Neuron (in vitro differentiated cells): ENCODE results near the gene C1orf52.
A peak's percentile ranks its signal among the peaks of the same experiment; 100 is the strongest.
"Not testable (repeated sequence)": the region's sequence is repeated elsewhere in the genome, so short reads cannot be mapped to it uniquely, and the experiment has no call there.

Experiments
- H2AFZ ChIP-seq: one replicate; pipeline ENCODE4 v1.6.1; 2013; ENCODE audit warnings: low read depth, mild to moderate bottlenecking, inconsistent platforms, low read length, moderate library complexity
- H3K27me3 ChIP-seq: one replicate; pipeline ENCODE4 v1.6.1; 2013; ENCODE audit warnings: low read length; ENCODE audit not compliant: insufficient read depth
- H3K36me3 ChIP-seq: one replicate; pipeline ENCODE4 v1.6.1; 2013; ENCODE audit warnings: low read length; ENCODE audit not compliant: insufficient read depth
- H3K4me1 ChIP-seq: one replicate; pipeline ENCODE4 v1.6.1; 2013; ENCODE audit warnings: low read length; ENCODE audit not compliant: insufficient read depth
- H3K4me3 ChIP-seq: 2 replicates; pipeline ENCODE4 v1.5.1; 2013; ENCODE audit warnings: mild to moderate bottlenecking, low read length, moderate library complexity
- H3K9me3 ChIP-seq: one replicate; pipeline ENCODE4 v1.6.1; 2013; ENCODE audit warnings: low read length

The C1orf52 gene

DNA sequence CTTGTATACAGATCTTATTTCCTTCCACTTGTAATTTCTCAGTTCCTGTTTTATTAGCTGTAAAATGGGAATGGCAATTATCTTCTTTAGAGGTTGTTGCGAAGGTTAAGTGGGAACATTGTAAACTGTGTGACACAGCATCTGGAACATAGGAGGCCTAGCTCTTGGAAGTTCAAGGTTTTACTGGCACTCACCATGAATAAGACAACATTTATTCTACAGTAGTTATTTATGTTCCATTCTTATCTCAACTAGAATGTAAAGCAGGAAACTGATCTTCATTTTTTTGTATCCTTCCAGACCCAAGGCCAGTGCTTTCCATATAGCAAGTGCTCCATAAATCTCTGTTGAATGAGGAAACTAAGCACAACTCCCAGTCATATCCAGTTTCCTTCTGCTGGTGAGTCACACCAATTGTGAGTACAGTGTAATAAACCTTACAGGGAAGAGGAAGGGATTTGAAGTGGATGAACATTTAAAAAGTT lies 15.5 kb upstream of the C1orf52 start:
- H3K27me3 ChIP-seq: no peaks in the 10 kb centered on the region
- H3K9me3 ChIP-seq: no peaks in the 10 kb centered on the region
- peak overlapping the region; percentile 75 for H3K4me3 ChIP-seq
- H2AFZ ChIP-seq: no peak overlapping the region
- peaks cover 15% of the 10 kb centered on the region for H3K4me1 ChIP-seq
- H3K36me3 ChIP-seq: peaks cover 11% of the 10 kb centered on the region

DNA sequence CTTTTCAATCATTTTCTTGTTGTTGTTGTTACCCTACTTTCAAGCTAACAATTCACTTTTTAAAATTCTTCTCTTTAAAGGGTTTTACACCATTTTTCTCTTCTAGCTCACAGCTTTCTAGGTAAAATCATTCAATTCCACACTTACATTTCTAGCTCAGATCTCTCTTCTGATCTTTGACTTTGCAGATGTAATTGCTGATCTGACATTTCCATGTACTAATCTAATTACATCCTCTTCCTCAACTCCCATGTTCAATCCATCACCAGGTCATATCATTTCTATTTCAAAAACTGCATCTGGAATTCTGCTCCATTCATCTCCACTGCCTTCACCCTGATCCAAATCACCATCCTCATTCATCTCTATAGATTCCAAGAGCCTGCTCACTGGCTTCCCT lies 13.9 kb upstream of the C1orf52 start:
- Histone ChIP-seq H3K4me3 (no peak overlapping the region), H3K36me3 (peaks cover 24% of the 10 kb centered on the region), H3K9me3 (no peaks in the 10 kb centered on the region), H2AFZ (no peak overlapping the region), H3K27me3 (no peaks in the 10 kb centered on the region), H3K4me1 (peaks cover 15% of the 10 kb centered on the region)

GRCh38 chr1:85268801-85269585 lies 9.5 kb upstream of the C1orf52 start:
- Histone ChIP-seq H3K36me3 (peaks cover 47% of the 10 kb centered on the region), H2AFZ (no peak overlapping the region), H3K27me3 (no peaks in the 10 kb centered on the region), H3K9me3 (no peaks in the 10 kb centered on the region), H3K4me3 (no peak overlapping the region), H3K4me1 (no peaks in the 10 kb centered on the region)

DNA sequence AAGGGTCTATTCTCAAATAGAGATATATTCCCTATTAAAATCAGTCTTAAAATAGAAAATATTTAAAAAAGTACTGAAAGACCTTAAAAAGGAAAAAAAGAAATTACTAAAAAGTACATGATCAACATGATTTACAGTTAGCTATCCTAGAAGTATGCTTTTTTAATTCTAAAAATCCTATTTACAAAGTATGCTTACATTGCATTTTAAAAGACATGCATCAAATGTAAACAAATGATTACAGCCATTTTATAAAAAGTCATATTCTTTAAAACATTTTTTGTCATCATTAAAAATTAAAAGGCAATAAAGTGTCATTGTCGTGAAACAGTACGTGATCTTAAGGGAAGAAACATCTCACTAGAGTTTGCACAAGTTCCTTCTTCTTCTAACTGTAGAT lies 7.9 kb upstream of the C1orf52 start:
- H3K27me3 ChIP-seq: no peaks in the 10 kb centered on the region
- peaks cover 47% of the 10 kb centered on the region for H3K36me3 ChIP-seq
- H2AFZ ChIP-seq: no peak overlapping the region
- H3K4me1 ChIP-seq: no peaks in the 10 kb centered on the region
- H3K4me3 ChIP-seq: no peak overlapping the region
- H3K9me3 ChIP-seq: no peaks in the 10 kb centered on the region

GRCh38 chr1:85264150-85264549 lies 4.7 kb upstream of the C1orf52 start:
- no peaks in the 10 kb centered on the region for H3K27me3 ChIP-seq
- peaks cover 28% of the 10 kb centered on the region for H3K36me3 ChIP-seq
- H2AFZ ChIP-seq: no peak overlapping the region
- no peaks in the 10 kb centered on the region for H3K9me3 ChIP-seq
- H3K4me1 ChIP-seq: peaks cover 4% of the 10 kb centered on the region
- H3K4me3 ChIP-seq: no peak overlapping the region

DNA sequence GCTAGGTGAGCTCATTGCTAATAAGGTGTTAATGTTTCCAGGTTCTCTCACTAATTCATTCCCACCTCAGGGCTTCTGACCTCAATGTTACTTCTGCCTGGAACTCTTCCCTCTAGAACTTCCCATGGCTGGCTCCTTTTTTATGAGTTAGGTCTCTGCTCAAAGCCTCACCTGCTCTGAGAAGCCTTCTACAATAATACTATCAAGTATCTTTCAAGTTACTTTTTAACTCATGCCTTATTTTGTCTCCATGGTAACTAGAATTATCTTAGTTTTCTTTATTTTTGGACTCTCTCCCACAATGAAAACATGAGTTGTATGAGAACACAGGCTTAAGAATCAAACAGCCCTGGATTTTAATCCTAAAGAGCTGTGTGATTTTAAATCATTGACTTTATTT lies 3.5 kb upstream of the C1orf52 start:
- H3K9me3 ChIP-seq: no peaks in the 10 kb centered on the region

DNA sequence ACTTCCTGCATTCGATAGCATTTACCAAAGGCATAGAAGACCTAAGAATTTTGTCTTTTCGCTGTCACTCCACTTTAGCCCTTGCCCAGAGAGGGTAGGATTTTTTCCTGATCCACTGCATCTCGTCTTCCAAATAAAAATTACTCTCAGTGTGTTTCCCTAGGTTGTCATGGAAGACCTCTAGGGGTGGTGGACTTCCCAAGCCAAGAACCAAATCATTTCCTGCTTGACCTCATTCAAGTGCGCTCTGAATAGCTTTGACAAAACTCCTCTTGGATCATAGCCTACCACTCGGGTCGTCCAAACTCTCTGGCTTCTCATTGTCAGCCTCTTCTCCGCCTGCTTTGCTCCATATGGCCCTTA lies 431 bp upstream of the C1orf52 start:
- Histone ChIP-seq H3K4me1 (peaks cover 18% of the 10 kb centered on the region), H3K27me3 (no peaks in the 10 kb centered on the region), H3K9me3 (no peaks in the 10 kb centered on the region), H2AFZ (peak overlapping the region; percentile 81), H3K36me3 (peaks cover 25% of the 10 kb centered on the region), H3K4me3 (peak overlapping the region; percentile 84)

More for the DNA sequence above, 3.5 kb upstream of the C1orf52 start:
- H2AFZ ChIP-seq: no peak overlapping the region
- peaks cover 24% of the 10 kb centered on the region for H3K36me3 ChIP-seq
- H3K4me1 ChIP-seq: peaks cover 10% of the 10 kb centered on the region
- no peak overlapping the region for H3K4me3 ChIP-seq
- no peaks in the 10 kb centered on the region for H3K27me3 ChIP-seq

DNA sequence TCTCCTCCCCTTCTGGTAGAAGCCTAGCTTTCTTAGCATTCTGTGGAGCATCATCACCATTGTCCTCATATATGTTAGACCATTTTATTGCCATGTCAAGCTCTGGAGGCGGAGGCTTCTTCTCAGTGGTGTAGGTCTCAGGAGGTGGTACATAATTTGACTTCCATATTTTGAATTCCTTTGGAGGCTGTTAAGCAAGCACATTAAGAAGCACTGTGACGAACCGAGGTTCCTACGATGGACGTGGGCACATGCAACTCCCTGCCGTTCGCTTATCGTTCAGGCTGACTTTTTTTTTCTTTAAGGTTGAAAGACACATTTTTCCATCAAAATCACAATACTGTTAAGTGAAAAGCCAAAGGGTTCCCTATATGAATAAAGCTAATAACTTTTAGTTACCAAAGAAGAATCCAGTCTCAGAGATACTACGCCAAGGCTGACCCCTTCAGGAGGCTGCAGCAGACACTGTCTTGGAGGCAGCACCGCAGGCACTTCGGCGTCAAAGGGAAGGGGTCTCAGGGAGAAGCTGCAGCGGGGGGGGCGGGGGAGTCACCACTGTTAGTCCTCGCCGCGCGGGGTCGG lies 835 bp downstream of the C1orf52 start:
- Histone ChIP-seq H3K27me3 (no peaks in the 10 kb centered on the region), H3K9me3 (no peaks in the 10 kb centered on the region), H2AFZ (peak overlapping the region; percentile 17), H3K36me3 (peaks cover 31% of the 10 kb centered on the region), H3K4me1 (peaks cover 18% of the 10 kb centered on the region), H3K4me3 (peak overlapping the region; percentile 84)

- not testable (repeated sequence) for H3K9me3 ChIP-seq, H2AFZ ChIP-seq, H3K27me3 ChIP-seq, H3K4me1 ChIP-seq, H3K4me3 ChIP-seq
- H3K36me3 ChIP-seq: peaks cover 19% of the 10 kb centered on the region
Observed at GRCh38 chr1:85249042-85249441, 10.4 kb downstream of the C1orf52 start.

GRCh38 chr1:85245891-85246290 lies 13.6 kb downstream of the C1orf52 start:
- no peaks in the 10 kb centered on the region for H3K36me3 ChIP-seq
- H3K27me3 ChIP-seq: no peaks in the 10 kb centered on the region
- no peaks in the 10 kb centered on the region for H3K4me1 ChIP-seq
- peaks cover 4% of the 10 kb centered on the region for H3K9me3 ChIP-seq
- no peak overlapping the region for H2AFZ ChIP-seq
- no peak overlapping the region for H3K4me3 ChIP-seq

- Histone ChIP-seq H3K4me3 (no peak overlapping the region), H2AFZ (no peak overlapping the region), H3K27me3 (no peaks in the 10 kb centered on the region), H3K36me3 (no peaks in the 10 kb centered on the region), H3K9me3 (peaks cover 4% of the 10 kb centered on the region), H3K4me1 (no peaks in the 10 kb centered on the region)
Observed at GRCh38 chr1:85245456-85245855, 14.0 kb downstream of the C1orf52 start.

DNA sequence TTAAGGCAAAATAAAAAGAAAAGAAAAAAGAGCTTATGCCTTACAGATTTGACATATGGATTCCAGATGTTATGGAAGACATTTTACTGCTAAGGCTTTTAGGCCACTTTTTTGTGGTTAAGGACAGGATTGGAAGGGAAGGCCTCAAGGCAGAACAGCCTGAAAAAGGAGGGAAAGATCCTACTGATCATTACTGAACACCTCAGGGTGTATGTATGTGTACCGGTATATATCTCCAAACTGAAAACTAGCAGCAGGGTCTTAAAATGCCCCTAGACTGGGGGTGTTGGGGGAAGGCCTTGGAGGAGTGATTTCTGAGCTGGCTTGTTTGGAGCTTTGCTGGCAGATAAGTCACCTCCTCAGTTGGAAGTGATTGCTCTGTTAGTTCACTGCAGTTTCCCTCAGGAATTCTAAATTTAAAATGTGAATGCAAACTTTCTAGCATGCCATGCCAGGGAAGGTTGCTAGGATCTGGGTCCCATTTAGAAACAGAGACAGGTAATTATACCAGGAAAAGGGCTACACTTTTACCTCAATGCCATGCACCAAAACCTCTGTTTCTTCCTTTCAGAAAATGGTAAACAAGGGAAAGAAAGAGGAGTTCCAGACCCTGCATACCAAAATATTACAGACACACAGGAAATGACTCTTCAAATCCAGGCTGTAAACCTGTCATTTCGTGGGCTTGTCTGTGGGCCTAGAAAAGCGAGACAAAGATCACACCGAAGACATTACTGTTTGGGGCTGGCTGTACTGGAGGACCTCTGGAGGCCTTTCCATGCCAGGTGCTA lies 15.0 kb downstream of the C1orf52 start:
- Histone ChIP-seq H3K4me3 (no peak overlapping the region), H2AFZ (no peak overlapping the region), H3K36me3 (no peaks in the 10 kb centered on the region), H3K9me3 (peaks cover 4% of the 10 kb centered on the region), H3K4me1 (no peaks in the 10 kb centered on the region), H3K27me3 (peaks cover 2% of the 10 kb centered on the region)

GRCh38 chr1:85243372-85243771 lies 16.1 kb downstream of the C1orf52 start:
- no peak overlapping the region for H3K4me3 ChIP-seq
- H3K36me3 ChIP-seq: no peaks in the 10 kb centered on the region
- H3K9me3 ChIP-seq: no peaks in the 10 kb centered on the region
- no peak overlapping the region for H2AFZ ChIP-seq
- H3K4me1 ChIP-seq: no peaks in the 10 kb centered on the region
- H3K27me3 ChIP-seq: peaks cover 2% of the 10 kb centered on the region
